Stimulated activated CD8-positive, alpha-beta memory T cell treated with anti-CD3 and anti-CD28 coated beads, Interleukin-2, amount 100 ng/mL, for 1 hour (primary cell): ENCODE results near the gene SRSF4.
A peak's percentile ranks its signal among the peaks of the same experiment; 100 is the strongest.
"Not testable (repeated sequence)": the region's sequence is repeated elsewhere in the genome, so short reads cannot be mapped to it uniquely, and the experiment has no call there.

Source experiments
- DNase-seq, 2 donors: peaks; one replicate each; pipeline ENCODE4 v3.0.0-alpha.2; 2020; ENCODE audit warnings: low read depth in 2 of 2

The SRSF4 gene

GRCh38 chr1:29124366-29125236 is 57.1 kb downstream of the SRSF4 start:
- peak; percentile 7 to 19 for DNase-seq

DNA sequence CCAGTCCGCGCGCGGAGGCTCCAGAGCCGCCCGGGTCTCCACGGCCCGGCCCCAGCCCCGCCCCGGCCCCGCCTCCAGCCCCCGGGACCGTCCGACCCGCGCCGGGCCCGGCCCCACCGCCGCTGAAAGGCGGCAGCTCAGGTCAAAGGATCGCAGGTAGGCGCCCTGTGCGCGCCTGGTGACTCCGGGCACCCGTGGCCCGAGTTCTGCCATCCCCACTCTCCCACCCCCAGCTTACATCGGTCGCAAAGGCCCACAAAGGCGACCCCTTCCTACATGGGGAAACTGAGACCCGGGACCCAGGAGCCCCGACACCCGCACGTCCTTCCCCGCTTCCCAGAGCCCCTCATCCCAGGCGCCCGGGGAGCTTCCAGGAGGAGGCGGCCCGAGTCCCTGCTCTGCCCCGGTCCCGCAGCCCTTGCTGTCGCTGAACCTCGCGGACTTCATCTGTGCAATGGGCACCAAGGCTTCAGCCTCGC is 57.8 kb downstream of the SRSF4 start, which contains the start of gene TMEM200B:
TSS of gene TMEM200B (minus strand) at position 17 of the 479 bp plus-strand sequence. CDS start 2,075 bp downstream, outside the sequence.
- DNase-seq: no peak

DNA sequence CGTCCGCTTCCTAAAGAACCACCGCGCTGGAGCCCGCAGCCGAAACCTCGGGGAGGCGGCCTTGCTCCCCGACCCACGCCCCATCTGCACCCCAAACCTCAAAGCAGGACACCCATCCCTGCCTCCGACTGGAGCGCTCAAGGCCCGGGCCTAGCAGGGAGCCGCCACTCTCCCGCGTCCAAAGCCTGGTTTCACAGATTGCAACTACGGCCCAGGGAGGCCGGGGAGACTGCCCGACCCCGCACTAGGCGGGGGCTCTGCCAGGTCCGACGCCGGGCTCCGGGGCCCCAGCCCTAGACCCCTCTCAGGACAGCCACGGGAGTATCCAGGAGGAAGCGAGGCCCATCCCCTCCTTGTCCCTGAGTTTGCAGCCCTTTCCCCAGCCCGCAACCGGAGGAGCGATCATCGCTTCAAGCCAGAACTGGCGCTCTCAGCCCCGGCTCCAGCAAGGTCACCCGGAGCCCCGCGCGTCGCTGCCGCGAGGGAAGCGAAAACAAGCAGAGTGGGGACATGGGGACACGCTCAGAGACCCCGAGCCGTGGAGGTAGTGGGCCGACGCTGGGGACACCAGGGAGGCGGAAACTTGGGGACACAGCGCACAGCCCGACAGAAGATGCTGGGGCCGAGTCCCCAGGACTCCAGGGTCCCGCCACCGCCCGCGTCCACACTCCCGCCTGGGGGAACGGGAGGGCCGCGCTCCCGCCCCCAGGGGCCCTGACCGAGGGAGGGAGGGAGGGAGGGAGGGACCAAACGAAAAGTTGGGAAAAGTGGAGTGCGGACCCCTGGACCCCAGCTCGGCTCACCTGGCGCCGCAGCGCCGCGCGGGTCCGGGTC is 58.4 kb downstream of the SRSF4 start:
- no peak for DNase-seq

- DNase-seq: no peak
These were observed 59.0 kb downstream of the SRSF4 start for GRCh38 chr1:29122682-29123052.

GRCh38 chr1:29121936-29122681 is 59.6 kb downstream of the SRSF4 start:
- no peak for DNase-seq

DNA sequence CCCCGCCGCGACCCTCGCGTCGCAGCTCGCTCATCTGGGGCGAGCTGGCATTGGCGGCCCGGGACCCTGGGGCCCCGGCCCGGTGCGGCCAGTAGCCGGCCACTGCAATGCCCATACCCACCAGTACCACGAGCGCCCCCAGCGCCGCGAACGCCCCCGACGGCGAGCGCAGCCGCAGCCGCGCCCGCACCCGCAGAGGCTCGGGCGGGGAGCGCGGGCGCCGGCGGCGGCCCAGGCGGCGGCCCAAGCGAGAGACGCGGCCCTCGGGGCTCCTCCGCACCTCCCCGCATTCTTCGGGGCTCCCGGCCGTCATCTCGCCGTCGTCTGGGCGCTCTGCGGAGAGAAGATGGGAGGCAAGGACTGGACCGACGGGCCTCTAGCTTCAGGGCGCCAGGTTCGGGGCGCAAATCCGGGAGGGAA is 60.2 kb downstream of the SRSF4 start:
- DNase-seq: no peak

DNA sequence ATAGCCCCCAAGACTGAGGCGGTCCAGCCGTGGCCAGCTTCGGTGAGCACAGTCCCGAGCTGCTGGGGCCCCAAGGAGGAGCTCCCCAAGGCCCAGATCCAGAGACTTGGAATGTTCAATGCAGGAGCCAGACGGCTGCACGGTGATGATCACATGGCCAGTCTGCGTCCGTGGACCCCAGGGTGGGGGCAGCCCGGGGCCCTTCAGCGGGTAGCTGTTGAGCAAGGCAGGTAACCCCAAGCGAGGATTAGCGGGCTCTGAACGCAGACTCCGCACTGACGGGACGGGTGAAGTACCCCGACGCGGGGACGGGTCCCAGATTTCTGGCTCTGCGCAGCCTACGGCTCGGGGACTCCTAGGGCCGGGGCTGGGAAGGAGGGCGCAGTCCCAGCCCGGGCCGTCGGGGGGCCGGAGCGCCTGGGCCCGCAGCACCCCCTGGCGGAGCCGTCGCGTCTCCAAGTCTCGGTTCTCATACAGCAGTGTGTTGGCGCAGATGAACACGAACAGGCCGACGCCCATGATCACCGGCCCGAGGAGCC is 60.7 kb downstream of the SRSF4 start:
- peak; percentile 20 to 31 for DNase-seq

GRCh38 chr1:29120367-29120766 is 61.3 kb downstream of the SRSF4 start:
- no peak for DNase-seq

GRCh38 chr1:29119121-29119929 is 62.4 kb downstream of the SRSF4 start:
- DNase-seq: no peak

- no peak for DNase-seq
These were observed 64.3 kb downstream of the SRSF4 start for GRCh38 chr1:29117381-29117780.

- no peak for DNase-seq
These were observed 67.0 kb downstream of the SRSF4 start for GRCh38 chr1:29114654-29115053.

DNA sequence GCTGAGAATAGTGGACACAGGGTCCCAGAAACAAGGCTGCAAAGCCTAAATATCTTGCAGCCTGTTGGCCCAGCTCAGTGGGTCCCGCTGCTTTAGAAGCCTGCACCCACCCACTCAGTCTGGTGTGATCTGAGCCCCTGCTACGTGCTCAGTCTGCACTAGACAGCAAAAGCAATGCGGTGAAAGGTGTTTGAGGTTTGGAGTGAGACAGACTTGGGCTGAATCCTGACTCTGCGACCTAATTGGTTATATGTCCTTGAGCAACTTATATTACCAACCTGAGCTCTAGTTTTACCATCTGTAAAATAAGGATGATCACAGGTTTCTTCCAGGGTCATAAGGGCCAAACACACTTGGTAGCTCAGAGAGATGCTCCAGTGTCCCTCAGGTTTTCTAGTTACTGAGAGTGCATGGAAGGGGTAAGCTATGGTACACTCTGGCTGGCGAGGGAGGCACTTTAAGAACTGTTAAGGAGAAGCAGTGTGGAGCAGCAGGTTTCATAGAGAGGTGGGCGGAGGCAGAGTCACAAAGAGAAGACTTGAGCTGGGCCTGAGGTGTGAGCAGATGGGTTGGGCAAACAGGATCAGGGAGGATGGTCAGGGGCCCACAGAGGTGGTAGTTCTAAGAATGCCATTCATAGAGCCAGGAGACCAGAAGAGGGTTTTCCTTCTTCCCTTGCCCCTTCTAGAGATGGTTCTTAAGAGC is 68.1 kb downstream of the SRSF4 start:
- no peak for DNase-seq

DNA sequence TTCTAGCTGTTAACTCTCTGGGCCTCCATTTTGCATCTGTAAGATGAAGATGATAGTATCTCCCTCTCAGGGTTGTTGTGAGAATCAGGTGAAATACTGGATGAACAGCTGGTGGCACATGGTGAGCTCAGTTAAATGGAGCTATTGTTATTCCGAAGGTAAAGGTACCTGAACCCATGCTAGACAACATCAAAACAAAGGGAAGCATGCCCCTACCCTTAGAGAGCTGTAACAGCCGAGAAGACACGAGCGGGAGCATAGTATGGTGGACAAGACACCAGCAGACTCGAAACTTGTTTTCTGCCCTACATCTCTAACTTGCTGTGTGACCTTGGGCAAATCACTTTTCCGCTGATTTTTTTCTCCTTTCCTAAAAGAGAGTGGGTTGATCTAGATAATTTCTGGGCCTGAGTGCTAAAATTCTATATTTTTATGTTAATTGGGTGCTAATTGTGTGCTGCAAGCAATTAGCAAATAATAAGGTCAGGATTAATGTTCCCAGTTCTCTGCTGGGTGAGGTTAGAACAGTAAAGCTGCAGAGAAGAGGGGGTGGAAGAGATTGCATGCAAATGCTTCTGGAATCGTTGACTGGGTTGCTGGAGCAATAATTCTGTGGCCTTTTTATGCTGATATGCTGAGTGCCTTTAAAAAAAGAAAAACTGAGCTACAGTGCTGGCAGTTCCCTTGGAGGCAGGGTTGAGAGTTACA is 68.8 kb downstream of the SRSF4 start:
- DNase-seq: no peak

GRCh38 chr1:29108041-29108440 is 73.7 kb downstream of the SRSF4 start:
- not testable (repeated sequence) for DNase-seq

- no peak for DNase-seq
These were observed 75.9 kb downstream of the SRSF4 start for GRCh38 chr1:29105822-29106221.

- DNase-seq: no peak
These were observed 81.2 kb downstream of the SRSF4 start for GRCh38 chr1:29100487-29100886.

GRCh38 chr1:29099286-29099685 is 82.4 kb downstream of the SRSF4 start:
- DNase-seq: no peak
